GM19099 (cell line): Measurements from ENCODE around the gene SLC37A1.
A peak's percentile ranks its signal among the peaks of the same experiment; 100 is the strongest.

ENCODE experiments used
- POLR2A ChIP-seq: IDR thresholded peaks from 3 replicates; pipeline ENCODE4 v1.6.1; 2011; ENCODE audit warnings: low read depth; ENCODE audit not compliant: insufficient read length; ENCODE audit errors: extremely low read depth

The SLC37A1 gene

DNA sequence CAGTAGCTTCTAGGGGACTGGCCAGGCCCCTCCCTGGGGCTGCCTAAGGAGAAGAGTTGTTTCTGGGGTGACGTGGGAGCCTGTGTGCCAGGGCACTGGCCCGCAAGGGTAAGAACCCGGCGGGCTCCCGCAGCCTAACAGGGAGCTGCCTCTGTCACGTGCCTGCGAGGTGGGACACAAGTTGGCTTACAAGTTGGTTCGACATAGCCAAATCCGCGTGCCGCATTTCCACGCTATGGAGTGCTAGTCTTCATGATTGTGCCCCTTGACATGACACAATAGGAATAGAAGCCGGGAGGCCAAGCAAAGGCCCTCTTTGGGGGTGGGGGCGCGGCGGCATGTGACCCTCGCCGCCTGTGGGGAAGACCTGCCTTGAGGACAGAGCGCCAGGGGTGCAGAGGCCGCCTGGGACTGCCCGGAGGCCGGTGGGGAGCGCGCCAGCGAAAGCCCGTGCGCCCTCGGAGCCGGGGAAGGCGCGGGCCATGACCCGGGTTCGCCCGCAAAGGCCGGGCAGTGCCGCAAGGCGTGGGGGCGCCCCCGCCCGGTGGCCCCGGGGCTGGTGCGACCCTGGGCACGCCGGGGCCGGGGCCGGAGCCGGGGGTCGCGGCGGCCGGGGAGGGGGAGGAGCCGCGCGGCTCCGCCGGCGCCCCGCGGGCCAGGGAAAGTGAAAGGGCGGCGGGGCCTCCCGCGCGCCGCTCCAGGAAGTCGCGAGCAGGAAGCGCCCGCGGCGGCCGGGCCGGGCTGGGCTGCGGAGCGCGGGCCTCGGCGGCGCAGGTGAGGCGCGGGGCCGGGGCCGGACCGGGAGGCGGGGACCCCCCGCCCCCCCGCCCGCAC is at the start of gene SLC37A1:
Gene SLC37A1, plus strand, starts transcription at position 702 of the 834 bp plus-strand sequence. CDS start 4,603 bp downstream, outside the sequence.
- peak; percentile 39 for TF ChIP-seq POLR2A

DNA sequence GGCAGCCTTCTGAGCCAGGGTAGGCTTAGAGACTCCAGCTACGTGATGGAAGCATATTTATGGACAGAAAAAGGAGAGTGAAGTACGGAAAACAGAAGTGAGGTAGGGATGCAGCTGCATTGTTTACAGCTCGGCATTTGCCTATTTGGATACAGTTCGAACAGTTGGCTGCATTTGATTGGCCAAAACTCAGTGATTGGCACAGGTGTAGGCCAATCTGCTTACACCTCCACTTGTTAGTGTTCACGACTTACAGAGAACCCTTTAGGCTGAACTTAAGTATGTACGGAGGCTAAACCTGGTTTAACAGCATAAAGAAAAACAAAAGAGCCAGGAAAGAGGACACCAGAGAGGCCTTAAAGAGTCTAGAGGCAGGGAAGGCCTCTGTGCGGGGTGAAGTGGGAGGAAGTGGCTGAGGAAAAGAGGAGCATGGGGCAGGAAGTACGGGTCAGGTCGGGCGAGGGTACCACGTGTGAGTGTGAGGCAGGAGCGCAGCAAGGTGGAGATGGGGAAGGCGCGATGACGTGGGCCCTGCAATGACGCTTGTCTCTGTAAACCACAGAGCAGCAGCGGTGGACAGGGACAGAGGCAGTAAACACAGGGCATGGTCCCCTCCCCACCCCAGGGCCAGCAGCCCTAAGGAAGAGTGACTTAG is 49.7 kb upstream of the SLC37A1 start:
- TF ChIP-seq POLR2A = no peak

GRCh38 chr21:42465008-42465802 is 48.4 kb upstream of the SLC37A1 start:
- no peak for TF ChIP-seq POLR2A

DNA sequence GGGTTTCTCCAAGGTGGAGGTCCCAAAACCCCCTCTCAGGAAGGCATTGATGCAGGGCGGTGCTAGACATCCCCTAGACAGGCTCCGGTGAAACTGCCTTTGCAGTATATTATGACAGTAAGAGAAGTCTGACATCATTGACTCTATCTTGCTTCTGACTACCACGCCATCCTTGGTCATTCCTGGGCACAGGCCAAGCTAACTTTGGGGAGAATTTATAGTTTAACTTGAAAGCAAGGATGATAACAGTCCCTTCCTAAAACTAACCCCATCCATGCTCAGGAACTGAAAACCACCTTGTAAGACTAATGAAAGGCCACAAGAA is 47.9 kb upstream of the SLC37A1 start:
- TF ChIP-seq POLR2A = no peak

DNA sequence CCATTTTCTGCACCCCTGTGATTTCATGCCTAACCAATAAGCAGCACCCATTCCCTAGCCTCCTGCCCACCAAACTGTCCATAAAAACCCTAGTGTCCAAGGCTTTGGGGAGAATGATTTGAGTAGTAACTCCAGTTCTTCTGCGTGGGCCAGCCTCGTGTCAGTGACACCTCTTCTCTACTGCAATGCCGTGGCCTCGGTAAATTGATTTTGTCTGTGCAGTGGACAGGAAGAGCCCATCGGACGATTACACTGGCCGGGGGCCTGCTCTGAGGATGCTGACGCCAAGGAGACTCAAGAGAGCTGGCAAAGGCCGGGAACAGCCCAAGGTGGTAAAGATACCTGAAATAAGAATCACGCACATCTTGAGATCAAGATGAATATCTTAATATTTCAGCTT is 47.0 kb upstream of the SLC37A1 start:
- no peak for TF ChIP-seq POLR2A

- no peak for TF ChIP-seq POLR2A
Measured at GRCh38 chr21:42467140-42467983, 46.3 kb upstream of the SLC37A1 start.

GRCh38 chr21:42468491-42469131 is 45.0 kb upstream of the SLC37A1 start:
- TF ChIP-seq POLR2A = no peak

- no peak for TF ChIP-seq POLR2A
Measured at GRCh38 chr21:42469272-42469671, 44.4 kb upstream of the SLC37A1 start.

DNA sequence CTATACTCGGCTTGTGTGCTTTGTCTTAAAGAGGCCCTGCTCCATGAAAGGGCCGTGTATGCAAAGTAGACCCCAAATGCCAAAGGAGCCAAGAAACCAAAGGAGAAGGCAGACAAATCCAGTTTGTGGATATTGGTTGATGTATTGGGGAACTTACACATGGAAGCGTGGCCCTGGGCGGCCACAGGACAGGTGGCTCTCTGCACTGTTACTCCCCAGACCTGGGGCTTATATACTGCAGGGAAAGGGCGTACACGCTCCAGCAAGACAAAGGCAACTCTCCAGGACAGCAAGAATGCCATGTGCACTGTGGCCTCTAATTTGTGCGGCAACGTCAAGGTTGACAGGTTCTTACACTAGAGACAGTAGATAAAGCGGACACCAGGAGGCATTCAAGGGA is 42.4 kb upstream of the SLC37A1 start:
- no peak for TF ChIP-seq POLR2A

- TF ChIP-seq POLR2A = no peak
Measured at GRCh38 chr21:42471716-42472330, 41.8 kb upstream of the SLC37A1 start.

DNA sequence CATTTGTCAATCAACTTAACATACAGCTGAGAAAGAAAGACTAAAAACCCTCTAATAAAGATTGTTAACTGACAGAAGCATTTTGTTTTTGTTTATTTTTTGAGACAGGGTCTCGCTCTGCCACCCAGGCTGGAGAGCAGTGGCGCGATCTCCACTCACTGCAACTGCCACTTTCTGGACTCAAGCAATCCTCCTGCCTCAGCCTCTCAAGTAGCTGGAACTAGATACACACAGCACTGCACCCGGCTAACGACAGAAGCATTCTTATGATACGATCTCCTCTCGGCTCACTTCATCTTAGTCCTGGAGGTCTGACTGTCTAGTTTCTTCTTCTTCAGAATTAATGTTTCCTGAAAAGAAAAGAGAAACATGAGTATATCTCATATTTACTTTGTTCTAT is 41.1 kb upstream of the SLC37A1 start:
- no peak for TF ChIP-seq POLR2A

- TF ChIP-seq POLR2A = no peak
Measured at GRCh38 chr21:42473498-42474042, 40.1 kb upstream of the SLC37A1 start.

- TF ChIP-seq POLR2A = no peak
Measured at GRCh38 chr21:42474043-42474831, 39.4 kb upstream of the SLC37A1 start.
